HG03521 (cell line): Measurements from ENCODE around the gene NT5C2.
A peak's percentile ranks its signal among the peaks of the same experiment; 100 is the strongest.
"Not testable (repeated sequence)": the region's sequence is repeated elsewhere in the genome, so short reads cannot be mapped to it uniquely, and the experiment has no call there.

Source experiments
- ATAC-seq: cut with Tn5 transposase; IDR thresholded peaks from one replicate; pipeline ENCODE4 v1.9.1; 2021; ENCODE audit warnings: mild to moderate bottlenecking, moderate library complexity; ENCODE audit not compliant: unreplicated experiment

Gene NT5C2

DNA sequence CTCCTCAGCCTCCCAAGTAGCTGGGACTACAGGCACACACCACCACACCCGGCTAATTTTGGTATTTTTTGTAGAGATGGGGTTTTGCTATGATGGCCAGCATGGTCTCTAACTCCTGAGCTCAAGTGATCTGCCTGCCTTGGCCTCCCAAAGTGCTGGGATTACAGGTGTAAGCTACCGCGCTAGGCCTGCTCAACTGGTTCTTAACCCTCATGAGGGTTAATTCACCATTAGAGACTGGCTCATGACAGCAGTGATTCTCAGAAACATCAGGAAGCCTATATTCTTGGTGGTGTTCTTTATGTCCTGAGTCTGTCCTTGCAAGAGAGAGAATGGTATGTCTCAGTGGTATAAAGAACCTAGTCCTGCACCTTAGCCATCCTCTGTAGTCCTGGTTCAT, 10.4 kb upstream of the NT5C2 start:
- no peak for ATAC-seq

DNA sequence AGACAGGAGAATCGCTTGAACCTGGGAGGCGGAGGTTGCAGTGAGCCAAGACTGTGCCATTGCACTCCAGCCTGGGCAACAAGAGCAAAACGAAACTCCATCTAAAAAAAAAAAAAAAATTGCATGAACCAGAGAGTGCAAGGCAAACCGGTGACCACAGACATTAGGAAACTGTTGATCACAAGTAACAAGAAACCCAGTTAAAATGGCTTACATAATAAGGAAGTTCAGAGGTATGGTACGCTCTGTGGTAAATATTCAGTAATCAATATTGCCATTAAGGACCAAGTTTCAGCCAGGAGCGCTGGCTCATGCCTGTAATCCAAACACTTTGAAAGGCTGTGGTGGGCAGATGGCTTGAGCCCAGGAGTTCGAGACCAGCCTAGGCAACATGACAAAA, 9.2 kb upstream of the NT5C2 start:
- no peak for ATAC-seq

DNA sequence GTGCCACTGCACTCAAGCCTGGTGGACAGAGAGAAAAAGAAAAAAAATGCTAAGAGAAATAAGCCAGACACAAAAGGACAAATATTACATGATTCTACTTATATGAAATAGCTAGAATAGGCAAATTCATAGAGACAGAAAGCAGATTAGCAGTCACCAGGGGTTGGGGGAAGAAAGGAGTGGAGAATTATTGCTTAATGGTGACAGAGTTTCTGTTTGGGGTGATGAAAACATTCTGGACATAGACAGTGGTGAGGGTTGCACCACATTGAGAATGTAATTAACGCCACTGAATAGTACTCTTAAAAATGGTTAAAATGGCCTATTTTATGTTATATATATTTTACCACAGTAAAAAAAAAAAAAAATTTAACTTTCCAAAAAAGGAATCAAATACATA, 6.4 kb upstream of the NT5C2 start:
- ATAC-seq: no peak

DNA sequence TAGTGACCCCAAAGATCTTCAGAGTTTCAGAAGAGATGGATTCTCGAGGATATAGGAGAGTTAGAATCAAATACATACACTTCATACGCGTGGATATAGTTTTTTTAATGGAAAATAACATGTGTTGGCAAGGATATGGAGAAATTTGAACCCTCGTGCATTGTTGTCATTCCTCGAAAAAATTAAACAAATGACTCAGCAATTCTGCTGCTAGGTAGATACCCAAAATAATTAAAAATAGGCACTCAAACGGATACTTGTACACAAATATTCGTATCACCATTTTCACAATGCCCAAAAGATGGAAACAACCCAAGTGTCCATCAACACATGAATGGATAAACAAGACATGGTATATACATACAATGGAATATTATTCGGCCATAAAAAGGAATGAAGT, 5.6 kb upstream of the NT5C2 start:
- no peak for ATAC-seq

DNA sequence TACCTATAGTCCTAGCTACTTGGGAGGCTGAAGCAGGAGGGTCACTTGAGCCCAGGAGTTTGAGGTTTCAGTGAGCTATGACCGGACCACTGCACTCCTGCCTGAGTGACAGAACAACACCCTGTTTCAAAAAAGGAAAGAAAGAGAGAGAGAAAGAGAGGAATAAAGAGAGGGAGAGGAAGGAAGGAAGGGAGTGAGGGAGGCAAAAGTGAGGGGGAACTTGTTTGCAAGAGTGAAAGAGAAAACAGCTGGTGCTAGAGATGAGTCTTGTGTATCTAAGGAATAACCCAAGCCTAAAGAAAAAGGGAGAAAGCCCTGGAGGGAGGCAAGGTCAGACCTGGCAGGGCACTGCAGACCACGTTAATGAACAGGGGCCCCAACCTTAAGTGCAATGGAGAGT, 4.8 kb upstream of the NT5C2 start:
- ATAC-seq: no peak

DNA sequence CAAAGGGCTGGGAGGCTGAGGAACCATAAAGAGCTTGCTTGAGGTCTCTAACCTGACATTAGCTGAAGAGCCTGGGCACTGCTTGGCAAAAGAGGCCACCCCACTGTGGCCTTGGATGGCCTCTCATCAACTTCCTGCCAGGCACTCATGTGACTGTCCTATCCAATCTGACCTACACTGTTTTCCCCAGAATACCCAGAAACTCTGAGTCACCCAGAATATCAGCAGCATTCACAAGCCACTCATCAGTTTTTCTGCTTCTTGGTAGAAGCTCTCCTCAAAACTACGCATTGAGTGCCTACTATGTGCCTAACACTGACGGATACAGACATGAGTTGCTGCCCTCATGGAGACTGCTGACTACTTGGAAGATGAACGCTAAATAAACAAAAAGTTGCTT, 4.1 kb upstream of the NT5C2 start:
- no peak for ATAC-seq

DNA sequence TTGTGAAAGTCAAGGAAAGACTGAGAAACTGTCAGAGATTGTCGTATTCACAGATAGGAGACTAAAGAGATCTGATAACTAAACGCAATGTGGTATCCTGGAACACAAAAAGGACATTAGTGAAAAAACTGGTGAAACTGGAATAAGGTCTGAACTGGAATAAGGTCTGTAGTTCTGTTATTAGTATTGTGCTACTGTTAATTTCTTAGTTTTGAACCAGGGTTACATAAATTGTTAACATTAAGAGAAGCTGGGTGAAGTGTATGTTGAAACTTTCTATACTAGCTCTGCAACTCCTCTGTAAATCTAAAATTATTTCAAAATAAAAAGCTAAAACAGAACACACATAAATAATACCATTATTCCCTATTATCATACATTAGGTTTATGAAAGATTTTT, 3.4 kb upstream of the NT5C2 start:
- ATAC-seq: no peak

DNA sequence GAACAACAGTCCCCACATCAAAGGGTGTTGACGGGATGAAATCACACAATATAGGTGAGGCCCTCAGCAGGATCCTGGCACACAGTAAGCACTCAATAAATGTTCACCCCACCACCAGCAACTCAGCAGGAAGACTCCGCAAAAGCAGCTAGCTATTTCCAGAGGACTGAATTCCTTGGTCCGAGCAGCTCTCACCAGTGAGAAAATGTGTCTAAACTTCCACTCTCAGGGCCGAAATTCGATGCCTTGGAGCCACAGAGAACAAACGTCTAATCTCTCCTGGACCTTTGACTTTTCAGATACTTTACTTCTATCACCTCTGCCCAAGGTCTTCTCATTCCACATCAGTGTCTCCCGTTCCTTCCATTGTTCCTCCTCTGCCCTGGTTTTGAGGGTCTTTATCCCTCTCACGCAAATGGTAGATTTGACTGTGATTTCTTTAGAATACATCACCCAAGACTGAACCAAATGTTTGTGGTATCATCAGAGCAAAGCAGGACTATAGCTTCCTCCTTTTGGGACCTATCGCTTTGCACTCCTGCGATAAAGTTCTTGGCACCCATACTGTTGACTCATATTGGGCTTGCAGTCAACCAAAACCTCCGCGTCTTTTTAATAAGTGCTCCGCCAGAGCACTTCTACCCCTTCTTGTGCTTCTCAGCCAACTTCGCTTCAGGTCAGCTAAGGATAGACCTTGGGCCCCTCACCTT, 903 bp upstream of the NT5C2 start:
- no peak for ATAC-seq

DNA sequence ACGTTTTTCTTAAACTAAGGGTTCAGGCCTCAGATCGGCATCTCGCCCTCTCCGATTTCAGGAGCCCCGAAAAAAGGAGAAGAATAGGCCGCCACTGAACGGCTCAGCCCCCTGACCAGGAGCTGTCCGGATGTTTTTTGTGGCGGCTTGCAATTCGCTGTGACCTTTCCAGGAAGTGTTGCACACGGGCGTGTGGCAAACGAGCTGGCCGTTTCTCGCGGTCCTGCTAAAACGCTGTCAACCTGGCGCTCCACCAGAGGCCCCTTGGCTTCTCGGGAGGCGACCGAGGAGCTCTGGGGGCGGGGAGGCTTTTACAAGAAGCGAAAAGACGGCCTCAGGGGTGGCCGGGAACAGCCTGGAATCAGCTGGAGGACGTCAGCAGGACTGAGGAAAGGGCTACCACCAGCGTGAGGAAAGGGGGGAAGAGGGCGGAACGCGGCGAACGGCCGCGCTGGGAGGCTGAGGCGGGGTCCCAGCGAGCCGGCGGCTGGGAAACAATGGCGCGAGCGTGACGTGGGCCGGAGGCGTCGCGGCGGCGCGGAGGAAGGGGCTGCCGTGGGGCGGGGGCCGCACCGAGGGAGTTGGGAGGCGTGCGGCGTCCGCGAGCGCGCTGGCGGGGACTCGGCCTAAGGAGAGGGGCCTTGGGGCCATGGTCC, 493 bp downstream of the NT5C2 start:
- peak; percentile 46 for ATAC-seq

DNA sequence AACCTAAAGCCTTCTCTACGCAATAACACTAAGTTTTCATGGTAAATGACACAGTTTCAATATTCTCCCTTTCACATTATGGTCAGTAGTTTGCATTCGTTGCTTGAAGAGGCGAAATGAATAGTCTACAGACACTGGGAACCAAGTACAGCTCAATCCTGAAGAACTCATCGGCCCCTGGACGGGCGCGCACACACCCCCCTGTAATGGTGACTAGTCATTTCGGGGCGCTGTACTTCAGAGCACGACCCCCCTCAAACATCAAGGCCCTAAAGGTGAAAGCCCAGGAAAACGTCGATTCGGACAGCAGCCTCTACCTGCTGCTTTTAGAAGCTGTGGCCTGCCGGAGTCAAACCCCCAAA, 1.0 kb downstream of the NT5C2 start:
- ATAC-seq: no peak

DNA sequence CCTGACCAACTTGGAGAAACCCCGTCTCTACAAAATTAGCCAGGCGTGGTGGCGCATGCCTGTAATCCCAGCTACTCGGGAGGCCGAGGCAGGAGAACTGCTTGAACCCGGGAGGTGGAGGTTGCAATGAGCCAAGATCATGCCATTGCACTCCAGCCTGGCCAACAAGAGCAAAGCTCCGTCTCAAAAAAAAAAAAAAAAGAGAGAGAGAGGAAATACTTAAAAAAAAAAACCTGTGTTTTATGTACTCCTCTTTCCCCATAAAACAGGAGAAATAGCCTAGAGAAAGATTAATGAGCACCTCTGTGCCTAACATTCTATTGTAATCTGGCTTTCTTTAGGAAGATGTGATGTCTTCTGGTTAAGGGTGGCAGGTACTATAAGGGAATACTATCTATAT, 1.9 kb downstream of the NT5C2 start:
- not testable (repeated sequence) for ATAC-seq

DNA sequence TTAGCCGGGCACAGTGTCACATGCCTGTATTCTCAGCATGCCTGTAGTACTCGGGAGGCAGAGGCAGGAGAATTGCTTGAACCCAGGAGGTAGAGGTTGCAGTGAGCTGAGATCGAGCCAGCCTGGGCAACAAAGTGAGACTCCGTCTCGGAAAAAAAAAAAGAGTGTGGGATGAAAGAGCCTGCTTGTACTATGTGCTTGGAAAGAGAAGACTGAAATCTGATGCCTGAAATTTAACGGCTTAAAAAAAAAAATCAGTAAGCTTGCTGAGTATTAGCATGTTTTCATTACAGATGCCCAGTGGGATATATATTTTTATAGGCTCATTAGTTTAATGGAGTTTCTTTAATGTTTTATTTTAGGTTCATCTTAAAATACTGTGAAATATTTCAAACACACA, 4.2 kb downstream of the NT5C2 start:
- ATAC-seq: no peak

DNA sequence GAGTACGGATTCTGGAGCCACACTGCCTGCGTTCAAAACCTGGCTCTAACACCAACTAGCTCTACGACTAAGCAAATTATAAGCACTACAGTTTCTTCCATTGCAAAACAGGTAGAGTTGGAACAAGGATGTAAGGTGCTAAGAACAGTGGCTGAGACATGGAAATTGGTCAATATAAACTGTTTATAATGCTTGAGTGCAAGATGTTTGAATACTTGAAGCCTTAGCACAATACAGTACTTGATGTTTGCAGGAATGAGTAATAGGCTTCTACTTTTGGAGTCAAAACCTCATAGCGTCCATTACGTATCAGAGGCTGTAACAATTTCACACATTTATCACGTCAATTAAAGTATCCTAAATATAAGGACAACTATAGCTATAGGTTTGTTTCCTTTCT, 6.9 kb downstream of the NT5C2 start:
- no peak for ATAC-seq

DNA sequence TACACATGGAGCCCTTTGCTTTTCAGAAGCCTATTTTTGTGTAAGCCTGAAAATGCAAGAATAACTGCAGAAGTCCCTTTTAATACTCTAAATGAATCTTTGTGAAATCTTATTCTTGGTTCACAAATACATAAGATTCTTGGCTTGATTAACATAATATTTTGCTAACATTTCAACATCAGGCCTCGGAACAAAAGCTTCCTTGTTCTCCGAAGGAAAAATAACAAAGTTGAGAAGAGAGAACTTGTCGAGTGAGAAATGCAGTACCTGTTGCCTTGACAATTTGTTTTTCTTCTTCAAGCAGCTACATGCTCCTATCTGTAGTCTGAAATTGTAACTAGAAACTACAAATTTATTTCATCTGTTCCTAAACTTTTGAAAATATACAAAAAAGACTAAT, 8.5 kb downstream of the NT5C2 start:
- no peak for ATAC-seq

DNA sequence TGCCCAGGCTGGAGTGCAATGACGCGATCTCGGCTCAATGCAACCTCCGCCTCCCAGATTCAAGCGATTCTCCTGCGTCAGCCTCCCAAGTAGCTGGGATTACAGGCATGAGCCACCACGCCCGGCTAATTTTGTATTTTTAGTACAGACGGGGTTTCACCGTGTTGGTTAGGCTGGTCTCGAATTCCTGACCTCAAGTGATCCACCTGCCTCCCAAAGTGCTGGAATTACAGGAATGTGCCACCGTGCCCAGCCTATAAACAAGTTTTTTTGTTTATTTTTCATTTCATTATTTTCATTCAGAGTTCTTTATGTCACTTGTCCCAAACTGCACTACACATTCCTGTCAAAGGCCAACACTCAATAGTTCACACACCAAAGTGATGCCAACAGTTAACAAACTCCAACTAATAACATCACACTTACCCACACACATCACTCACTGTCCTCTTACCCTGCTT, 9.1 kb downstream of the NT5C2 start:
- not testable (repeated sequence) for ATAC-seq

DNA sequence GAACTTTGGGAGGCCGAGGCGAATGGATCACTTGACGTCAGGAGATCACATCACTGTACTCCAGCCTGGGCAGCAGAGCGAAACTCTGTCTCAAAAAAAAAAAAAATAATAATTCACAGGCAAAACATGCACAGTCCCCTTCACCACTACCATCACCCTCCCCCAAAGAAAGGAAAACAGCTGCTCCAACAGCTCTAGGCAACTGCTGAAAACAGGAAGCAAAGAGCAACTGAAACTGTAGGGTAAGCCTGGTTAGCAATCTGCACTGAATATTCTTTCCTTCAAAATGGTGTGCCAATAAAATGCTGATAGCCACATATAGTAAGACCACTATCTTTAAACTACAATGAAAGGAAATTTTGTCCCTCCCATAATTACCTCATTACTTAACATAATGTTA, 11.8 kb downstream of the NT5C2 start:
- ATAC-seq: peak; percentile 78

DNA sequence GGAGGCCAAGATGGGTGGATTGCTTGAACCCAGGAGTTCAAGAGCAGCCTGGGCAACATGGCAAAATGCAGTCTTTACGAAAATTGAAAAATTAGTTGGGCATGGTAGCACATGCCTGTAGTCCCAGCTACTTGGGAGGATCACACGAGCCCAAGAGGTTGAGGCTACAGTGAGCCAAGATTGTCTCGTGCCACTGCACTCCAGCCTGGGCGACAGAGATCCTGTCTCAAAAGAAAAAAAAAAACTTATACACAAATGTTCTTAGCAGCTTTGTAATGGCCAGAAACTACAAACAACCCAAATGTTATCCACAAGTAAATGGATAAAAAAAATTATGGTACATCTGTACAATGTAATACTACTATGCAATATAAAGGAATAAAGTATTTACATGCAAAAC, 12.6 kb downstream of the NT5C2 start:
- ATAC-seq: no peak

DNA sequence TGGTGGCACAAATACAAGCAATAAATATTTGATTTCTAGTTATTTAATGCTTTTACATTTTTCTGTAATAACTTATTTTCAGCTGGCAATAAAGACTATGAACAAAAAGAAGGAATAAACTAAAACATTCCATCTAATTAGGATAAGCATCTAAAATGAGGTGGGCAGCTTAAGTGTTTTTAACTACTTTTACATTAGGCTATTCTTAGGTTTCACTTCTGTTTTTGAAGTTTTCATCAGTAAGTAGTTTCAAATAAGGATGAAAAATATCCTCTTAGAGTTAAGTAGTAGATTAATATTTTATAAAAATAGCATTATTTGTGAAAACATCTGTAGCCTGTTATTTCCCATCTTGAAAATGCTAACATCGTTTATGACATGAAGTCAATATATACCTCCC, 15.9 kb downstream of the NT5C2 start:
- ATAC-seq: no peak

DNA sequence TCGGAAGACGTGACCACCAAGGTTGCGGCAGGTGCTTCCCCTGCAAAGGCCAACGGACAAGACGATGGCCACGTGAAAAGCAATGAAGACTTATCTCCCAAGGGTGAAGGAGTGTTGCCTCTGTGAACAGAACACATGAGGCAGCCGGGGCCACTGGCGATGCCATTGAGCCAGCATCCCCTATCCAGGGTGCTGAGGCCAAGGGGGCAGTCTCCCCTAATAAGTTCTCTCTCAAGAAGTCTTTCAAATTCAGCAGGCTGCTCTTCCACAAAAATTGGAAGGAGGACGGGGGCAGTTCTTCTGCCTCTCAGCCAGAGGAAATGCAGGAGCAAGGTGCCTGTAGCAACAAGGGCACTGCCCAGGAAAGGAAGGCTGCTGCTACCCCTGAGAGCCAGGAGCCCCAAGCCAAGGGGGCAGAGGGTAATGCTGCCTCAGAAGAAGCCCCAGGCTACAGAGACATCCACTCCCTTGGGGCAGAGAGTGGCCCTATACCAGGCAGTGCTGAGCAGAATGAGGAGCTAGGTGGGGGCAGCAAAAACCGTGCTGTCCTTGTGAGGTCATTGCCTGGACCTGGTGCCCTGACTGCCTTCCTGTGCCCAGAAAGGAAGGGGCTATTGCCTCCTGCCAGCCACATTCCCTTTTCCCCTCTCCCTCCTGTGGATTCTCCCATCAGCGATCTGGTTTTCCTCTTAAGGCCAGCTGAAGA, 17.3 kb downstream of the NT5C2 start:
- ATAC-seq: no peak

DNA sequence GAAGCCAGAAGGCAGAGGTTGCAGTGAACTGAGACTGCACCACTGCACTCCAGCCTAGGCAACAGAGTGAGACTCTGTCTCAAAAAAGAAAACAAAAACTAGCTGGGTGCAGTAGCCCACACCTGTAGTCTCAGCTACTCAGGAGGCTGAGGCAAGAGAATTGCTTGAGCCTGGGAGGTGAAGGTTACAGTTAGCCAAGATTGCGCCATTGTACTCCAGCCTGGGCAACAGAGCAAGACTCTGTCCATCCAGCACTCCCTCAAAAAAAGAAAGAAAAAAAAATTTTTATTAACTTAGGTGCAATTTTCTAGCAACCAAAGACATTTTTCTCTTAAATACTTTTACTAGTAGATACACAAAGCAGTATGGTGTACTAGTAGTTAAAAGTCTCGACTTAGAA, 18.7 kb downstream of the NT5C2 start:
- ATAC-seq: not testable (repeated sequence)

DNA sequence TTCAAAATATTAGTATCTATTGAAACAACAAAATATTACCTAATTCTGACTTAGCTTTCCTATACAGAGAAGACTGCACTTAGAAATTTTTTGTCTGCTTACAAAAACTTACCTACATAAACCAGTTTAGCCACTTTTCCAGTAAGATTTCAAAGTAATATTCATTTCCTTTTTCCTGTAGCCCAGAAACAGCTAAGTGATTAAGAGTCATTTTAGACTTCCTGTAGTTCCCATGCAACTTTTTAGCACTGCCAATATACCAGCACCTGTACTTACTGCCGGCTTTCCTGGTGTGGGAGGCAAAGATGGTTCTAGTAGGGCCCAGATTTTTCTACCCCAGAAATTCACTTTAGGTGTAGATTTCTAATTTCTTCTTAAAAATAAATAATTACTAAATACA, 21.8 kb downstream of the NT5C2 start:
- no peak for ATAC-seq

DNA sequence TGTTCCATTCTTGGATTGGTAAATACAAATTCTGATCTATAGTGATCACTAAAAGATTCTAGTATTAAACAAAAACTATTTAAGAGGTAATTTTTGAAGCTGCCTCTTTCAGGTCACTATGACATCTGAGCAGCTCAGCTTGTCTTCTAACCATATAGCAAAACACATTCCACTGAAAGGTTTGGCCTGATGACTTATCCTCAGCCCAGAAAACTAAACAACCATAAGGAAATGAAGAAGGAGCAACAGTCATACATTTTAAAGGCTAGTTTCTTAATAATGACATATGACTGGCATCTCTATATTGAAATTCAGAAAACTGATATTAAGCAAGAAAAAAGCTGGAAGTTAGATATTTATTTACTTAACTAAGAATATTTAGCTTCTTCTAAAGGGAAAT, 24.6 kb downstream of the NT5C2 start:
- ATAC-seq: no peak
